Endothelial cell of umbilical vein (primary cell): ENCODE measurements around the gene RANBP1. TPM values are rescaled to one million over a fixed set of nuclear protein-coding genes. Genes with fewer than 3 reads are reported as not detected.

Experiments
- BruUV-seq: library from RNA; stranded (reverse); fragments of 400-500 nt; replicated peaks from 2 replicates; lab custom pipeline; 2021; lab: Mats Ljungman, UMichigan
- CTCF ChIA-PET: fragments of 300-600, 350-600 bp; sonication (Branson Sonifier 250); formaldehyde crosslinking; loops from one replicate; lab custom pipeline; 2021; ENCODE audit warnings: antibody characterized with exemption, inconsistent platforms; lab: Charles Lee
- POLR2A ChIA-PET: fragments of 300-600, 350-600 bp; sonication (Branson Sonifier 250); formaldehyde crosslinking; loops from one replicate; lab custom pipeline; 2021; ENCODE audit warnings: antibody characterized with exemption, inconsistent platforms; lab: Charles Lee
- DNase-seq: peaks from one replicate; pipeline ENCODE4 v3.0.0-alpha.2; 2011; ENCODE audit warnings: low read depth, low spot score
- FAIRE-seq: peaks from 2 replicates; lab custom pipeline; 2011; peaks lifted over from hg19 to GRCh38; lab: Jason Lieb, UNC
- H2AFZ ChIP-seq: 2 replicates; pipeline ENCODE4 v1.6.0; 2012; ENCODE audit warnings: low read depth, low read length, control low read depth, inconsistent platforms
- H3K27ac ChIP-seq: 2 replicates; pipeline ENCODE4 v1.5.1; 2011; ENCODE audit warnings: low read depth, mild to moderate bottlenecking, control low read depth, low read length, moderate library complexity; ENCODE audit not compliant: insufficient read depth
- H3K27me3 ChIP-seq, 2 experiments: 2 replicates each; pipeline versions ENCODE4 v1.6.0 to v1.6.1; 2011; ENCODE audit warnings: low read length in 2 of 2, mixed read lengths in 1 of 2; ENCODE audit not compliant: control insufficient read depth in 2 of 2, insufficient read depth in 2 of 2
- H3K36me3 ChIP-seq, 2 experiments: 2 replicates in 1 of 2; 3 replicates in 1 of 2; pipeline ENCODE4 v1.5.1; 2011; ENCODE audit warnings: low read length in 2 of 2, mild to moderate bottlenecking in 1 of 2, moderate library complexity in 1 of 2; ENCODE audit not compliant: control insufficient read depth in 2 of 2, insufficient read depth in 2 of 2; ENCODE audit errors: extremely low read depth in 1 of 2
- H3K4me1 ChIP-seq: 3 replicates; pipeline ENCODE4 v1.5.1; 2011; ENCODE audit warnings: mild to moderate bottlenecking, low read length; ENCODE audit not compliant: control insufficient read depth, insufficient read depth; ENCODE audit errors: extremely low read depth
- H3K4me2 ChIP-seq: 2 replicates; pipeline ENCODE4 v1.6.1; 2011; ENCODE audit warnings: low read length, control low read depth, mixed read lengths; ENCODE audit not compliant: insufficient read depth
- H3K4me3 ChIP-seq, 3 experiments: fragments of 200-600 bp in 1 of 3; sonication (generic), shearing (Covaris generic) in 1 of 3; replicated peaks in 1 of 3; 2 replicates each; pipeline ENCODE4 v1.5.1; 2011 to 2016; ENCODE audit warnings: control low read depth in 3 of 3, low read length in 3 of 3, mild to moderate bottlenecking in 2 of 3, inconsistent platforms in 1 of 3, low read depth in 1 of 3, moderate library complexity in 1 of 3; ENCODE audit not compliant: insufficient read depth in 1 of 3
- H3K79me2 ChIP-seq: 2 replicates; pipeline ENCODE4 v1.6.0; 2012; ENCODE audit warnings: low read length, inconsistent platforms; ENCODE audit not compliant: control insufficient read depth, insufficient read depth
- H3K9ac ChIP-seq: replicated peaks from 2 replicates; pipeline ENCODE3; 2011; ENCODE audit warnings: low read length, control low read depth; ENCODE audit not compliant: insufficient read depth; ENCODE audit errors: extremely low read depth
- H3K9me1 ChIP-seq: replicated peaks from 3 replicates; pipeline ENCODE4 v1.6.0; 2011; ENCODE audit warnings: mild to moderate bottlenecking, low read length; ENCODE audit not compliant: control insufficient read depth, insufficient read depth; ENCODE audit errors: extremely low read depth
- H3K9me3 ChIP-seq: replicated peaks from 2 replicates; pipeline ENCODE4 v1.5.1; 2012; ENCODE audit warnings: low read length, inconsistent platforms; ENCODE audit not compliant: control insufficient read depth, insufficient read depth
- H4K20me1 ChIP-seq: replicated peaks from 2 replicates; pipeline ENCODE3; 2011; ENCODE audit warnings: mild to moderate bottlenecking, low read length; ENCODE audit not compliant: control insufficient read depth, insufficient read depth; ENCODE audit errors: extremely low read depth
- CTCF ChIP-seq, 2 donors: IDR thresholded peaks; 1 replicate in 1 of 2; 2 replicates in 1 of 2; pipeline ENCODE4 v1.5.1; 2011; ENCODE audit warnings: low read length in 2 of 2, mild to moderate bottlenecking in 2 of 2, moderate library complexity in 2 of 2, control low read depth in 1 of 2, inconsistent platforms in 1 of 2, low read depth in 1 of 2; ENCODE audit not compliant: insufficient read depth in 1 of 2; ENCODE audit errors: extremely low read depth in 1 of 2
- EZH2 ChIP-seq: IDR thresholded peaks from 2 replicates; pipeline ENCODE4 v1.6.1; 2012; ENCODE audit warnings: borderline replicate concordance, low read depth, mild to moderate bottlenecking, moderate library complexity, low read length, inconsistent platforms; ENCODE audit not compliant: severe bottlenecking
- FOS ChIP-seq: IDR thresholded peaks from 2 replicates; pipeline ENCODE4 v1.6.1; 2011; ENCODE audit warnings: mild to moderate bottlenecking, low read length, moderate library complexity, borderline replicate concordance; ENCODE audit not compliant: insufficient read depth
- GATA2 ChIP-seq: IDR thresholded peaks from 2 replicates; pipeline ENCODE4 v1.7.0; 2011; ENCODE audit warnings: low read depth, mild to moderate bottlenecking, moderate library complexity, mixed read lengths, low read length; ENCODE audit not compliant: insufficient read length, insufficient read depth
- JUN ChIP-seq: IDR thresholded peaks from 2 replicates; pipeline ENCODE4 v1.6.1; 2011; ENCODE audit warnings: borderline replicate concordance, low read depth; ENCODE audit not compliant: insufficient read length, insufficient read depth
- MAX ChIP-seq: IDR thresholded peaks from 2 replicates; pipeline ENCODE4 v1.6.1; 2011; ENCODE audit not compliant: insufficient read depth, insufficient read length
- MYC ChIP-seq: IDR thresholded peaks from one replicate; pipeline ENCODE4 v1.6.1; 2011; ENCODE audit warnings: mild to moderate bottlenecking, low read depth, low read length
- POLR2A ChIP-seq: IDR thresholded peaks from 2 replicates; pipeline ENCODE4 v1.6.1; 2012; ENCODE audit warnings: low read depth, mild to moderate bottlenecking, control low read depth, low read length
- POLR2AphosphoS5 ChIP-seq: IDR thresholded peaks from 2 replicates; pipeline ENCODE4 v1.6.1; 2012; ENCODE audit warnings: low read depth, mild to moderate bottlenecking, control low read depth, low read length, moderate library complexity; ENCODE audit not compliant: insufficient read depth
- dilution Hi-C: fragments of 300-500 bp; cut with MboI; formaldehyde crosslinking; loops from one replicate; pipeline ENCODE4 v1.15.0; 2019; ENCODE audit warnings: low sequenced_read_pairs; ENCODE audit not compliant: extremely low pct_ligation_motif_present
- intact Hi-C: fragments of 100-400 bp; cut with micrococcal nuclease; formaldehyde crosslinking; loops from one replicate; pipeline ENCODE4 v1.10.0; 2022
- polyA plus RNA-seq, 4 experiments: library from polyadenylated mRNA; depleted of rRNA in 3 of 4; stranded (reverse) in 3 of 4; unstranded in 1 of 4; fragments of >200 nt; gene quantifications; 2 replicates each; pipeline versions ENCODE4 v1.2.1 to v1.2.3, GENCODE V29; 2011 to 2012; ENCODE audit warnings: missing spikeins in 1 of 4
- total RNA-seq: library from RNA; stranded (reverse); gene quantifications from 2 replicates; pipeline ENCODE4 v1.2.3, GENCODE V29; 2021

The RANBP1 gene
- total and polyA plus RNA-seq, 2 donors (not counting 3 experiments of a cell fraction or from before 2014, with no cell fraction given) = 228 to 247 TPM

GRCh38 chr22:20137113-20137512, 21.2 kb downstream of the RANBP1 start:
- BruUV-seq = no TSS peak
- H3K9ac ChIP-seq = no peak overlapping the region
- FAIRE-seq (no peak), DNase-seq (no peak)
- CTCF ChIA-PET = no interaction called here
- no peaks in the 10 kb centered on the region for H3K9me3 ChIP-seq
- peaks cover 6% of the 10 kb centered on the region for H3K4me1 ChIP-seq
- no peak for TF ChIP-seq MAX
- no peak for TF ChIP-seq EZH2
- no peak for TF ChIP-seq POLR2A
- no peak for TF ChIP-seq MYC
- TF ChIP-seq POLR2AphosphoS5 = no peak
- no peak for TF ChIP-seq CTCF (IDR thresholded peaks at IDR 0.05; ENCODE audit: extremely low read depth in 1 of 2, insufficient read depth in 1 of 2, low read depth in 1 of 2, low read length in 2 of 2)
- TF ChIP-seq FOS = no peak
- TF ChIP-seq GATA2 = no peak
- TF ChIP-seq JUN = no peak
- no peaks in the 10 kb centered on the region for H4K20me1 ChIP-seq
- peaks cover 62% of the 10 kb centered on the region for H3K79me2 ChIP-seq
- H3K4me2 ChIP-seq = no peak overlapping the region
- H3K36me3 ChIP-seq = peaks cover 3 to 12% of the 10 kb centered on the region in 2 experiments
- H3K9me1 ChIP-seq = no peaks in the 10 kb centered on the region
- dilution Hi-C loops (no loop called here), intact Hi-C loops (no loop called here)
- POLR2A ChIA-PET = no interaction called here
- no peak overlapping the region for H2AFZ ChIP-seq
- no peak overlapping the region for H3K4me3 ChIP-seq
- no peaks in the 10 kb centered on the region for H3K27me3 ChIP-seq
- H3K27ac ChIP-seq = no peak overlapping the region
